ENCODE measurements around the gene TDRD12.
"Not testable (repeated sequence)": the region's sequence is repeated elsewhere in the genome, so short reads cannot be mapped to it uniquely, and the experiment has no call there.

- not testable (repeated sequence) for TF ChIP-seq CTCF (IDR thresholded peaks at IDR 0.05; ENCODE audit: insufficient read depth, low read length, poor library complexity, severe bottlenecking); EZH2phosphoT487 (conservative IDR thresholded peaks at IDR 0.05; ENCODE audit: low read length)
Observed at GRCh38 chr19:32745594-32746251, 26.2 kb downstream of the TDRD12 start.

Data from SU-DHL-6 (cell line).